BJ (cell line): Measurements from ENCODE around the gene VEGFA. TPM values are rescaled to one million over a fixed set of nuclear protein-coding genes. Genes with fewer than 3 reads are reported as not detected.

ENCODE experiments used
- CTCF ChIA-PET: fragments of 350-600 bp; formaldehyde crosslinking; extraction: SDS; loops from one replicate; lab custom pipeline; 2021; ENCODE audit warnings: antibody characterized with exemption, inconsistent platforms; lab: Yijun Ruan, JAX
- POLR2A ChIA-PET: fragments of 300-600 bp; sonication (Branson Sonifier 250); formaldehyde crosslinking; extraction: SDS; loops from one replicate; lab custom pipeline; 2021; ENCODE audit warnings: antibody characterized with exemption; lab: Charles Lee
- DNase-seq: peaks from one replicate; pipeline ENCODE4 v3.0.0-alpha.2; 2011; ENCODE audit warnings: low read depth
- H3K27me3 ChIP-seq: 2 replicates; pipeline ENCODE4 v1.6.0; 2011; ENCODE audit warnings: low read length; ENCODE audit not compliant: control insufficient read depth, insufficient read depth
- H3K36me3 ChIP-seq: 2 replicates; pipeline ENCODE4 v1.5.1; 2011; ENCODE audit warnings: low read length; ENCODE audit not compliant: control insufficient read depth, insufficient read depth
- H3K4me3 ChIP-seq: 2 replicates; pipeline ENCODE4 v1.5.1; 2011; ENCODE audit warnings: low read depth, mild to moderate bottlenecking, control low read depth, low read length
- polyA plus RNA-seq: library from polyadenylated mRNA; depleted of rRNA; stranded (reverse); fragments of >200 nt; gene quantifications from 2 replicates; pipeline ENCODE4 v1.2.3, GENCODE V29; 2011
- TF ChIP-seq, protein P1 (sequence below): IDR thresholded peaks from 2 replicates; pipeline ENCODE4 v1.5.1; 2011; ENCODE audit warnings: low read depth, mild to moderate bottlenecking, control low read depth, inconsistent platforms, low read length, moderate library complexity; ENCODE audit not compliant: insufficient read depth

VEGFA gene
- polyA plus RNA-seq, 1 experiment, result 357 TPM

DNA sequence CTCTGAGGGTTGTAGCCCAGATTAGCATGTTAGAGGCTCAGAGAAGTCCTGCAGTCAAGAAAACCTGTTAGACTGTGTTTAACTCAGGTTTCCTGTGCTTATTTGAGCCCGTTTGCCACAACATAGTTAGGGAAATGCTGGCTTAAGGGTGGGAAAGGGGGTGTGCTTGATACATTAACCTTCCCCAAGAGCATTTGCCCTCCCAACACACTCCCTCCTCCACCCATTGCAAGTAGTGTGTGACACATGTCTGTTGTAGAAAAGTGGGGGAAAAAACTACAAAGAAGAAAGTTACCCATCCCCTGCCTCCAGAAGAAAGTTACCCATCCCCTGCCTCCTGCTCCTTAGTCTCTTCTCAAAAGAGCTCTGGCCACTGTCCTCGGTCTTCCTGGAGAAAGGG, 45.7 kb upstream of the VEGFA start:
- Histone ChIP-seq H3K36me3 (no peaks in the 10 kb centered on the region), H3K4me3 (no peak overlapping the region), H3K27me3 (peaks cover 4% of the 10 kb centered on the region)
- ChIA-PET POLR2A (no interaction called here), CTCF (interaction anchor here (1.0 to 2.4 kb wide), 16 partner anchors 10 to 355 kb away, joined by 3 to 14 read pairs (median 4); partner anchors contain the start of gene VEGFA)
- TF ChIP-seq, protein P1, sequence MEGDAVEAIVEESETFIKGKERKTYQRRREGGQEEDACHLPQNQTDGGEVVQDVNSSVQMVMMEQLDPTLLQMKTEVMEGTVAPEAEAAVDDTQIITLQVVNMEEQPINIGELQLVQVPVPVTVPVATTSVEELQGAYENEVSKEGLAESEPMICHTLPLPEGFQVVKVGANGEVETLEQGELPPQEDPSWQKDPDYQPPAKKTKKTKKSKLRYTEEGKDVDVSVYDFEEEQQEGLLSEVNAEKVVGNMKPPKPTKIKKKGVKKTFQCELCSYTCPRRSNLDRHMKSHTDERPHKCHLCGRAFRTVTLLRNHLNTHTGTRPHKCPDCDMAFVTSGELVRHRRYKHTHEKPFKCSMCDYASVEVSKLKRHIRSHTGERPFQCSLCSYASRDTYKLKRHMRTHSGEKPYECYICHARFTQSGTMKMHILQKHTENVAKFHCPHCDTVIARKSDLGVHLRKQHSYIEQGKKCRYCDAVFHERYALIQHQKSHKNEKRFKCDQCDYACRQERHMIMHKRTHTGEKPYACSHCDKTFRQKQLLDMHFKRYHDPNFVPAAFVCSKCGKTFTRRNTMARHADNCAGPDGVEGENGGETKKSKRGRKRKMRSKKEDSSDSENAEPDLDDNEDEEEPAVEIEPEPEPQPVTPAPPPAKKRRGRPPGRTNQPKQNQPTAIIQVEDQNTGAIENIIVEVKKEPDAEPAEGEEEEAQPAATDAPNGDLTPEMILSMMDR, result no peak
- no peak for DNase-seq

DNA sequence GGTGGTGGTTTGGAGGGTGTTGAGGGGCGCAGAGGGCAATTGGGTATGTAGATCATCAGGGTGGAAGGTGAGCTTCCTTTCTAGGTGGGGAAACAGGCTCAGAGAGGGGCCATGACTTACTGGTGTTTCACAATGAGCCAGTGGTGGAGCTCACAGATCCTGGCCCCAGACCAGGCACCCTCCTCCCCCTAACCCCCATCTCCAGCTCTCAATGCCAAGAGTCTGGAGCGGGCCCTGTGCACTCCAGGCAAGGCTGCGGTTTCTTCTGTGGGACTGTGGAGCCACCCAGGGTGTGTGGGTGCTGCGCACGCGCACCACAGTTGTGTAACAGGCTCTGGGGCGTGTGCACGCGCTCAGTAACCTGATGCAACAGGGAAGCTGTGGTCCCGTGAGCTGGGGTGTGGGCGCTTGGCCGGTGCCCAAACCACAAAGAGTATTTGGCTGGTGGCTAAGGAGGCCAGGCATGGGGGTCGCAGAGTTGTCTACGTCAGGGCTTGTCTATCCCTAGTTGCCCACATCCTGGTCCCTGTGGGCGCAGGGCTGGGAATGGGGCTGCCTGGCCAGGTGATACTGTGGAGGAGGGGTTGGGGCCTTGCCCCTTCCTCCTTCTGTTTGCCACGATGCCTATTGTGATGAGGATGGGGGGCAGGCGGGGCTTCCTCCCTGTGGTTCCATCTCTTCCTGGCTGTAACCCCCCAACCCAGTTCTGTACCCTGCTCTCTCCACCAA, 44.9 kb upstream of the VEGFA start:
- no peaks in the 10 kb centered on the region for H3K36me3 ChIP-seq
- TF ChIP-seq, protein P1, result no peak
- peak; percentile 59 for DNase-seq
- peaks cover 4% of the 10 kb centered on the region for H3K27me3 ChIP-seq
- ChIA-PET POLR2A (no interaction called here), CTCF (interaction anchor here (1.0 to 2.4 kb wide), 15 partner anchors 10 to 354 kb away, joined by 3 to 14 read pairs (median 4); partner anchors contain the start of gene VEGFA)
- H3K4me3 ChIP-seq, result no peak overlapping the region

DNA sequence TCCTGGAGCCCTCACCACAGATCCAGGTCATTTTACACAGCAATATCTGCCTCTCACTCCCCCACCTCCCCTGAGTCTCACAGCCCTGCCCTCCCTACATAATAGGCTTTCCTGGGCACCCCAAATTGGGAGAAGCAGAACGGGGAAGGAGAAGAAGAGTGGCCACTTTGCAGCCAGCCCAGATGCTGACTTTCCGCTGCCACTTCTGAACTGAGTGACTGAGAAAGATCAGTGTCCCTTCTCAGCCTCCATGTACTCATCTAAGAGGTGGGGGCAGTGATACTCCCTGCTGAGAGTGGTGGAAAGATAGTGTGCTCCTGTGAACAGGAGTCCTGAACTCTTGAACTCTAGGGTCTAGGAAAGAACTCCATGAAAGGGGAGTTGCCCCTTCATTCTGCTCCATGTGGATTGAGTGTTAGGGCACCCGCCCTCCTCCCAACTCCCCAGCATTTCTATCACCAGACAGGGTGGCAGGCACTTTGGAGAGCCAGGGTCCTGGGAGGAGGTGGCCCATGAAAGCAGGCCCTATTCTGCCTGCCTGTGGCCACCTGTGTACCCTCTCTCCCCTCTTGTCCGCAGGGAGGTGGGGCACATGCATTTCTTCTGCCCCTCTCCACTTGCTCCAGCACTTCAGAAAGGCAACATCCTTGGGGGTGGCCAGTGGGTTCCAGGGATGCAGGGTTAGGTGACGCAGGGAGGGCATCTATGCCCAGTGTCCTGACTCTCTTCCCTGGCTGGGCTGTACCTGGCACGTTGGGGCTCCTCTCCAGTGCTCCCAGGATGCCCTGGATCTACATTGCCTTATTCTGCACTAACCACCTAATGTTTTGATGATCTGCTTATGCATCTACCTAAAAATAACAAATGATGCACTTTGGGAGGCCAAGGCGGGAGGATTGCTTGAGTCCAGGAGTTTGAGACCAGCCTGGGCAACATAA, 44.1 kb upstream of the VEGFA start:
- Histone ChIP-seq H3K4me3 (no peak overlapping the region), H3K27me3 (peaks cover 4% of the 10 kb centered on the region), H3K36me3 (no peaks in the 10 kb centered on the region)
- ChIA-PET POLR2A (no interaction called here), CTCF (interaction anchor here (1.6 kb wide), 2 partner anchors 59 to 353 kb away, joined by 10 to 14 read pairs; no protein-coding TSS in a partner anchor)
- DNase-seq, result no peak
- TF ChIP-seq, protein P1, result no peak

DNA sequence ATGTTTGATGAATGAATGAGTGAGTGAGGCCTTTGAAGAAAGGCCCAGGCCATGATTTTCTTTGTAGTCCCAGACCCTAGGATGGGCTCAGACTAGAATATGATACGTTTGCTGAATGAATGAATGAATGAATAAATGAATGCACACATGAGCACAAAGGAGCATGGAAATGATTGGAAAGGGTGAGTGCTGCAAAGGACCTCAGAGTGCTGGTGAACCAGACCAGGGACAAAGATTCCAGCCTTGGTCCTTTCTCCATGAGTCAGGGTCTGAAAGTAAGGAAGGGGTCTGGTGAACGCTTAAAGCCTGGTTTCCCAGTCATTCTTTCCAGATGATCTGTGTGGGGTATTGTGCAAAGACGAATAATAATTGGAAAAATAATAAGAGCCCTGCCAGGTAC, 42.4 kb upstream of the VEGFA start:
- TF ChIP-seq, protein P1, result no peak
- Histone ChIP-seq H3K36me3 (no peaks in the 10 kb centered on the region), H3K4me3 (no peak overlapping the region), H3K27me3 (peaks cover under 1% of the 10 kb centered on the region)
- CTCF ChIA-PET, result no interaction called here
- DNase-seq, result no peak
- POLR2A ChIA-PET, result no interaction called here

DNA sequence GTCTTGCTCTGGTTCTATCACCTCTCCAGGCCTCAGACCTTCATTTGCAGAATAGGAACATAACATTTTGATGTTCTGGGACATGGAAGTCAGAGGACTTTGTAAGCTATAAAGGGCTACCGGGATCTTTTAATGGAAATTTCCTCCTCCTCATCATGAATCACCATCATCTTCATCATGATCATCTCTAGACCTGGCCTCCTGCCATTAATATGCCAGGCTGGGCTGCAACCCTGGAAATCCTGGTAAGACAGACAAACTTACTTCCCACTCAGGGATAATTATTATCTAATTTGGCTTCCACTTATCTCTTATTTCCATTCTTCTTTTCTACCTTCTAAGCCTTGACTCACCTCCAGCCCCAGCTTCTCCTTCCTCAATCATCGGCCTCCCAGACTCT, 41.4 kb upstream of the VEGFA start:
- ChIA-PET POLR2A (no interaction called here), CTCF (interaction anchor here (1.1 kb wide), 1 partner anchor 11 kb away, joined by 4 read pairs; no protein-coding TSS in a partner anchor)
- no peak for DNase-seq
- H3K4me3 ChIP-seq, result no peak overlapping the region
- H3K27me3 ChIP-seq, result no peaks in the 10 kb centered on the region; the same call in 1 of the 2 replicates
- H3K36me3 ChIP-seq, result no peaks in the 10 kb centered on the region
- TF ChIP-seq, protein P1, result no peak
